ENCODE results near the gene RXFP1.

DNA sequence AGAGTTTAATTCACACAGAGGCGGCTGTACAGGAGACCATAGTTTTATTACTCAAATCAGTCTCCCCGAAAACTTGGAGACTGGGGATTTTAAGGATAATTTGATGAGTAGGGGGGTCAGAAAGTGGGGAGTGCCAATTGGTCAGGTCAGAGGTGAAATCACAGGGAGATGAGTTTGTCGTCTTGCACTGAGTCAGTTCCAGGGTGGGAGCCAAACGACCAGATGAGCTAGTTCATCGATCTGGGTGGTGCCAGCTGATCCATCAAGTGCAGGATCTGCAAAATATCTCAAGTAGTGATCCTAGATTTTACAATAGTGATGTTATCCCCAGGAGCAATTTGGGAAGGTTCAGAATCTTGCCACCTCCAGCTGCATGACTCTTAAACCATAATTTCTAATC lies 154.4 kb downstream of the RXFP1 start:
- no peak for TF ChIP-seq ZFP30 (CRISPR knock-in tag; IDR thresholded peaks at IDR 0.05)
- TF ChIP-seq CSDC2 (CRISPR knock-in tag; IDR thresholded peaks at IDR 0.05): no peak
- TF ChIP-seq, protein P1, sequence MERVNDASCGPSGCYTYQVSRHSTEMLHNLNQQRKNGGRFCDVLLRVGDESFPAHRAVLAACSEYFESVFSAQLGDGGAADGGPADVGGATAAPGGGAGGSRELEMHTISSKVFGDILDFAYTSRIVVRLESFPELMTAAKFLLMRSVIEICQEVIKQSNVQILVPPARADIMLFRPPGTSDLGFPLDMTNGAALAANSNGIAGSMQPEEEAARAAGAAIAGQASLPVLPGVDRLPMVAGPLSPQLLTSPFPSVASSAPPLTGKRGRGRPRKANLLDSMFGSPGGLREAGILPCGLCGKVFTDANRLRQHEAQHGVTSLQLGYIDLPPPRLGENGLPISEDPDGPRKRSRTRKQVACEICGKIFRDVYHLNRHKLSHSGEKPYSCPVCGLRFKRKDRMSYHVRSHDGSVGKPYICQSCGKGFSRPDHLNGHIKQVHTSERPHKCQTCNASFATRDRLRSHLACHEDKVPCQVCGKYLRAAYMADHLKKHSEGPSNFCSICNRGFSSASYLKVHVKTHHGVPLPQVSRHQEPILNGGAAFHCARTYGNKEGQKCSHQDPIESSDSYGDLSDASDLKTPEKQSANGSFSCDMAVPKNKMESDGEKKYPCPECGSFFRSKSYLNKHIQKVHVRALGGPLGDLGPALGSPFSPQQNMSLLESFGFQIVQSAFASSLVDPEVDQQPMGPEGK (CRISPR knock-in tag; IDR thresholded peaks at IDR 0.05; ENCODE audit: borderline replicate concordance): no peak
- TF ChIP-seq SNAI2 (CRISPR knock-in tag; IDR thresholded peaks at IDR 0.05): no peak
- TF ChIP-seq ISL1 (CRISPR knock-in tag; IDR thresholded peaks at IDR 0.05): no peak
- TF ChIP-seq BACH2 (CRISPR knock-in tag; IDR thresholded peaks at IDR 0.05; ENCODE audit: borderline replicate concordance): no peak
- TF ChIP-seq GLIS3 (CRISPR knock-in tag; IDR thresholded peaks at IDR 0.05): no peak
- no peak for TF ChIP-seq ZFP3 (CRISPR knock-in tag; IDR thresholded peaks at IDR 0.05)
- TF ChIP-seq, protein P2, sequence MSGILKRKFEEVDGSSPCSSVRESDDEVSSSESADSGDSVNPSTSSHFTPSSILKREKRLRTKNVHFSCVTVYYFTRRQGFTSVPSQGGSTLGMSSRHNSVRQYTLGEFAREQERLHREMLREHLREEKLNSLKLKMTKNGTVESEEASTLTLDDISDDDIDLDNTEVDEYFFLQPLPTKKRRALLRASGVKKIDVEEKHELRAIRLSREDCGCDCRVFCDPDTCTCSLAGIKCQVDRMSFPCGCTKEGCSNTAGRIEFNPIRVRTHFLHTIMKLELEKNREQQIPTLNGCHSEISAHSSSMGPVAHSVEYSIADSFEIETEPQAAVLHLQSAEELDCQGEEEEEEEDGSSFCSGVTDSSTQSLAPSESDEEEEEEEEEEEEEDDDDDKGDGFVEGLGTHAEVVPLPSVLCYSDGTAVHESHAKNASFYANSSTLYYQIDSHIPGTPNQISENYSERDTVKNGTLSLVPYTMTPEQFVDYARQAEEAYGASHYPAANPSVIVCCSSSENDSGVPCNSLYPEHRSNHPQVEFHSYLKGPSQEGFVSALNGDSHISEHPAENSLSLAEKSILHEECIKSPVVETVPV (CRISPR knock-in tag; IDR thresholded peaks at IDR 0.05): no peak
- TF ChIP-seq, protein P3, sequence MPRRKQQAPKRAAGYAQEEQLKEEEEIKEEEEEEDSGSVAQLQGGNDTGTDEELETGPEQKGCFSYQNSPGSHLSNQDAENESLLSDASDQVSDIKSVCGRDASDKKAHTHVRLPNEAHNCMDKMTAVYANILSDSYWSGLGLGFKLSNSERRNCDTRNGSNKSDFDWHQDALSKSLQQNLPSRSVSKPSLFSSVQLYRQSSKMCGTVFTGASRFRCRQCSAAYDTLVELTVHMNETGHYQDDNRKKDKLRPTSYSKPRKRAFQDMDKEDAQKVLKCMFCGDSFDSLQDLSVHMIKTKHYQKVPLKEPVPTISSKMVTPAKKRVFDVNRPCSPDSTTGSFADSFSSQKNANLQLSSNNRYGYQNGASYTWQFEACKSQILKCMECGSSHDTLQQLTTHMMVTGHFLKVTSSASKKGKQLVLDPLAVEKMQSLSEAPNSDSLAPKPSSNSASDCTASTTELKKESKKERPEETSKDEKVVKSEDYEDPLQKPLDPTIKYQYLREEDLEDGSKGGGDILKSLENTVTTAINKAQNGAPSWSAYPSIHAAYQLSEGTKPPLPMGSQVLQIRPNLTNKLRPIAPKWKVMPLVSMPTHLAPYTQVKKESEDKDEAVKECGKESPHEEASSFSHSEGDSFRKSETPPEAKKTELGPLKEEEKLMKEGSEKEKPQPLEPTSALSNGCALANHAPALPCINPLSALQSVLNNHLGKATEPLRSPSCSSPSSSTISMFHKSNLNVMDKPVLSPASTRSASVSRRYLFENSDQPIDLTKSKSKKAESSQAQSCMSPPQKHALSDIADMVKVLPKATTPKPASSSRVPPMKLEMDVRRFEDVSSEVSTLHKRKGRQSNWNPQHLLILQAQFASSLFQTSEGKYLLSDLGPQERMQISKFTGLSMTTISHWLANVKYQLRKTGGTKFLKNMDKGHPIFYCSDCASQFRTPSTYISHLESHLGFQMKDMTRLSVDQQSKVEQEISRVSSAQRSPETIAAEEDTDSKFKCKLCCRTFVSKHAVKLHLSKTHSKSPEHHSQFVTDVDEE (CRISPR knock-in tag; IDR thresholded peaks at IDR 0.05): no peak

All from SK-N-SH treated with all-trans-retinoic acid at 6 μM for 48 hours (cell line).